Medulla oblongata (tissue), 1 donor: Measurements from ENCODE around the gene BRD9.

Experiments used
- DNase-seq: peaks from one replicate; pipeline ENCODE4 v3.0.0-alpha.2; 2015; ENCODE audit errors: extremely low spot score

BRD9 gene

DNA sequence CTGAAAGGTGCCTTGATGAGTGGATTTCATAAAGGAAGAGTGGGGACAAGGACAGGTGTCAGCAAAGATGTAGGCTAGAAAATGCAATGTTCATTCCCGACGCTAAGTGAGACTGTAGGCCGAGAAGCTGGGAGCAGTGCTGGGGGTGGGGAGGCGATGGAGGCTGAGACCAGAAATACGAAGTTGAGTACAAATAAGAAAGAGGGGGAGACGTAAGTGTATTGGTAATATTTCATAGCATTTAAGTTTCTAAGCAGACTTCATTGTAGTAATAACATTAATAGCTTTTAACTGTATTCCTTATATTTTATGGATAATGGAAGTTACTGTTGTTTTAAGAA is 11.1 kb upstream of the BRD9 start:
- DNase-seq: no peak

DNA sequence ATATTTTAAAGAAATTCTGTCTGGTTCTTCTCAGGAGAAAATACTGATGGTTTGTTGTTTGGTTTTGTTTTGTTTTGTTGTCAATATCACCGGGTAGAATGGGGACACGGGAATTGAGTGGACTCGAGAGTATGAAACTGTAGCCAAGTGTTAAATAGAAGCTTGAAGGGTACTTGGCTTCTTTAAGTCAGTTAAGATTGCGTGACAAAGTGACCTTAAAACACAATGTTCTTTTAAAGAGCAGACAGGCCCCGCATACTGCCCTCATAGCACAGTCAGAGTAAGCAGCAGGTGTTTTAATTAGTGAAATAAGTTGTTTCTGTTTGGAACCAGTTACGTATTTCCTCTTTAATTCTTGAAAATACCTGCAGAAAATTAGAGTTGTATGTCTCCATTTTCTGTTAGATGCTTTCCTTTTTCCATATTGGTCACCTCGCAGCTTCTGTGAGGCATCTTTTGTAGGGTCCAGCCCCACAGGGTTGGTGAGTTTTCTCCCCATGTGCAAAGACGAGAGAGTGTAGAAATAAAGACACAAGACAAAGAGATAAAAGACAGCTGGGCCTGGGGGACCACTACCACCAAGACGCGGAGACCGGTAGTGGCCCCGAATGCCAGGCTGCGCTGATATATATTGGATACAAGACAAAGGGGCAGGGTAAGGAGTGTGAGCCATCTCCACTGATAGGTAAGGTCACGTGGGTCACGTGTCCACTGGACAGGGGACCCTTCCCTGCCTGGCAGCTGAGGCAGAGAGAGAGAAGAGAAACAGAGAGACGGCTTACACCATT is 9.7 kb upstream of the BRD9 start:
- DNase-seq: no peak

DNA sequence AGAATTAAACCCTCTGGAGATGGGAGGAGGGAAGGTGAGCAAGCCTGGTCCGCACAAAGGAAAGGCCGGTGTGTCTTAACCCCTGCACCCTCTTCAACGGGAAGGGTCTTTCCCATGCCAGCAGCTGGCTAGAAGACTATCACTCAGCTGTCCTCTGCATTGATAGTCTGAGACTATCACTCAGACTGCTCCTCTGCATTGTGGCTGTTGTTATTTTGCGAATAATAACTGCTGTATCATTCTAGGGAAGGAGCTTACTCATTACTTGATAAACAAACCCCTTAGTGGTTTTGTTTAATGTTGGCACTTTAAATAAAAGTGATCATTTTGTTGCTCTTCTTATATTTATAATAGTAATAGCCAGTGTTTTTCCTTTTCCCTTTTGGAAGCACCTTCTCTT is 8.2 kb upstream of the BRD9 start:
- no peak for DNase-seq

DNA sequence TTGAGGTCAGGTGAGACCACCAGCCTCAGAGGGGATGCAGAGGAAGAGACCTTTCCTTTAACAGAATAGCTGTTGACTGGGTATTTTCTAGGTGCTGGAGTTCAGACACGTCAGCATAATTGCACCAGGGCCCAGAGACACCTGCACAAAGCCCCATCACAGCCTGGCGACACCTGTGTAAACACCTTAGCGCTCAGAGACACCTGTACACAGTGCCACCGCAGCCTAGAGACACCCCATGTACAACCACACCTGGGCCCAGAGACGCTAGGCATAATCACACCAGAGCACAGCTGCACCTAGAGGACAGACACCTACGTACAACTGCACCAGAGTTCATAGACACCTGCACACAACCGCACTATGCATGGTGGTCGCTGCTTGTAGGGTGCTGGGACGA is 1.1 kb upstream of the BRD9 start:
- no peak for DNase-seq

DNA sequence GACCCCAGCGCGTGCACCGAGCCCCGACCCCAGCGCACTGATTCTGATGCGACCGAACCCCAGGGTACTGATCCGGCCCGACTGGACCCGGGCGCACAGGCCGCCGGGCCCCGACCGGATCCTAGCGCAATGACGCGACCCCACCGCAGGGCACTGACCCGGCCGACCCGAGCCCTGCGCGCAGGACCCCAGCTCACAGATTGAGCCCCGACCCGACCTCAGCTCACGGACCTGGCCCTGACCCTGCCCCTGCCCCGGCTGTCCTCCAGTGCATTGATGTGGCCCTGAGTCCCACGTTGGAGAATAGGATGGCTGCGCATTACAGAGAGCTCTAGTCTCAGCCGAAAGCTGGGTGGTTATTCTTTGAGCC is 521 bp upstream of the BRD9 start:
- no peak for DNase-seq

DNA sequence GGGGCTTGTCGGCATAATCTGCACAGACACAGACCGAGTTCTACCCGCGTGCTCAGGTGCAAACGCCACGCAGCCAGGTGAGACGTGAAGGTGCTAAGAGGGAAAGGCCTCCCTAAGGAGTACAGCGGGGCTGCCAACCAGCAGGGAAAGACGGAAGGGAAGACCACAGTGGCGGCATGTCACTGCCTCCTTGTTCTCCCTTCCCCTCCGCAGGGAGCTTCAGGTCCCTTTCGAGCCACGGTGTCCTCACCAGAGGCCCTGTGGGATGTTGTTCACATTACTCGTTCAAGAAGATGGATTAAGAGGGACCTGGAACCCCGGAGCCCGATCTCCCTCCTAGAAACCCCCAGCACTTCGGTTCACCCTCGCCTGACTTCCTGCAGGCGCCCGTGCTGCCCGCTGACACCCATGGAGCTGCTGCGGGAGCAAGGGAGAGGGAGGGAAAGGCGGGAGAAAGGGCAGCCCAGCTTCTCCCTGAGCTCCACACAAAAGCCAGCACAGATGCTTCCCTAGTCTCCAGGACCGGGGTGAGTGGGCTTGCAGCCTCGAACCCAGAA is 686 bp downstream of the BRD9 start:
- DNase-seq: no peak

- no peak for DNase-seq
These were observed 1.3 kb downstream of the BRD9 start for GRCh38 chr5:891117-891836.

GRCh38 chr5:889075-889710 is 3.4 kb downstream of the BRD9 start:
- no peak for DNase-seq

DNA sequence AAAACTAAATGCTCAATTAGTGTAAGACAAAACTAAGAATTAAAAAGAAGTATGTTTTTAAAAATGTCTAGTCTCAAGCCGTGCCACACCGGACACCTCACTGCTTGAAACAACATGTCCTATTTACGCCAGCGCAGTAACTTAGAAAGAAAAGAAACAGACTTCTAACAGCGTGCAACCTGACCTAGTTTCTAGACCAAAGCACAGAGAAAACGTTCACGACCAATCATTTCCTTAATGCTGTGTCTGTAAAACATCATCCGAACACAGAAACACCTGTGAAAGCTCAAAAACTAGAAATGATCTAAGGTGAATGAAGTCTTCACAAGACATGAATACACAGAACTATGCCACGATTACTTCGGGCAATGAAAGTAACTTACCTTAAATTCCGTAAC is 4.0 kb downstream of the BRD9 start:
- DNase-seq: no peak

GRCh38 chr5:887947-888637 is 4.5 kb downstream of the BRD9 start:
- no peak for DNase-seq

DNA sequence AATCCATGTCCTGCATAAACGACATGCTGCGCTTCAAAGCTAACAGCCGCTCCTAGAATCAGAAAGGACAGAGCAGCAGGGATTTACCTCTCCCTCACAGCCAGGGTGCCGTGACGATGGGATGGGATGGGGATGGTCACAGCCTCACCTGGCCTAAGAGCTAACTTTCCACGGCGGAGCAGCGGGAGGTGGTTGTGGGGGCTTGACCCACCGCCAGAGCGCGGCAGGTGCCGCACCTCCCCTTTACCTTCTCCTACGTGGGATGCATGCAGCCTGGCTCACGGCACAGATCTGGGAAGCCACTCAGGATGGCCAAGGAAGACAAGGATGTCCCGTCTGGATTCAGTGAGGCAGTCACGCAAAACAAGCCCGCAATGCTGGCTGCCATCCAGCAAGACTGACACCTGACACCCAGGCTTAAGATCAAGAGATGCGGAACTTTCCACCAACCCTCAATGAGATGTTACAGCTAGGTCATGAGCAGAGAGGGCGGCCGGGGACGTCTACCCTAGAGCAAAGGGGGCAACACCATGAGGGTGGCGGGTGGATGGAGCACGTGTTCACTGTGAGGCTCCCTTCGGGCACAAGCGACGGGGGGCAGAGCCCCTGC is 5.8 kb downstream of the BRD9 start:
- no peak for DNase-seq

- no peak for DNase-seq
These were observed 6.6 kb downstream of the BRD9 start for GRCh38 chr5:886036-886435.

- DNase-seq: peak; percentile 16
These were observed 7.1 kb downstream of the BRD9 start for GRCh38 chr5:885529-885928.

DNA sequence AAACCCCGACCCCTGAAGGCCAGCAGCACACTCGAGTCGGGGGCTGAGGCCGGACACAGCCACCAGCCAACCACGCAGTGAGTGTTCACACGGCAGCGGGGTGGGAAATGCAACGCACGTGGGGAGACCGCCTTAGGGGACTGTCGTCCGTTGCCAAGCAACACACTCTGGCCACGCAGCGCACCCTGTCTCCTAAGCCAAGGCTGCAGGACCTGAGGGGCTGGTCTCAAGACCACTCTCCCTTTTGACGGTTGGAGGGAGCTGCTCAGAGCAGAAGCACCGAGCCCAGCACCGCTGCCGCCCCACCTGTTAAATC is 7.5 kb downstream of the BRD9 start:
- no peak for DNase-seq

GRCh38 chr5:884345-885126 is 8.1 kb downstream of the BRD9 start:
- DNase-seq: no peak

DNA sequence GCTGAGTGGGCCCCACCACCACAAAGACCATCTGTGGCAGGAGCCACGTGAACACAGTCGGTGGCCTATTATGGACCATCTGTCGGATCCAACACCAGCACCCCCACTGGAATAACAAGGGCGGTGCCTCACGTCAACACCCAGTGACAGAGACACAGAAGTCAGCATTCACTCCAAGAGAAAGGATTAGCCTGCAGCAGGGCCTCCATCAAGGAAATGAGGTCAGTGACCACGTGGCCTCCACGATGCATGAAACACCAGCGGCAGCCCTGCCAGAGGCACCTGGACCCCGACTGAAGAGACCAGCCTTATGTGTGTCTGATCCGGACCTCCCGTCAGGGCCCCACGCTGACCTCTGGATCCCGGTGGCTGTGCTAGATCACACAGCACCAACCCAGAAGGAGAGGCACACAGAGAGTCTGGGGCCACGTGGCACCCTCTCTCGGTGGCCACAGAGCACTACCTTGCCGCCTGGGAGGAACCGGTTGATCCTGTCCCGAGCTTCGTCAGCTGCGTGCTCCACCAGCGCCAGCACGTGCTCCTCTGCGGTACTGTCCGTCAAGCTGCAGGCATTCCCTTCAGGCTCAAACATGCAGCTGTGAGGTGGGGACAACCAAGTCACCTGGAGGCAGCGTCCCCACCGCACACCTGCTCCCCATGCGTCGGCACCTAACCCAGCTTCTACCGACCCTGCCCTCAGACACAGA is 9.0 kb downstream of the BRD9 start:
- peak; percentile 9 for DNase-seq

DNA sequence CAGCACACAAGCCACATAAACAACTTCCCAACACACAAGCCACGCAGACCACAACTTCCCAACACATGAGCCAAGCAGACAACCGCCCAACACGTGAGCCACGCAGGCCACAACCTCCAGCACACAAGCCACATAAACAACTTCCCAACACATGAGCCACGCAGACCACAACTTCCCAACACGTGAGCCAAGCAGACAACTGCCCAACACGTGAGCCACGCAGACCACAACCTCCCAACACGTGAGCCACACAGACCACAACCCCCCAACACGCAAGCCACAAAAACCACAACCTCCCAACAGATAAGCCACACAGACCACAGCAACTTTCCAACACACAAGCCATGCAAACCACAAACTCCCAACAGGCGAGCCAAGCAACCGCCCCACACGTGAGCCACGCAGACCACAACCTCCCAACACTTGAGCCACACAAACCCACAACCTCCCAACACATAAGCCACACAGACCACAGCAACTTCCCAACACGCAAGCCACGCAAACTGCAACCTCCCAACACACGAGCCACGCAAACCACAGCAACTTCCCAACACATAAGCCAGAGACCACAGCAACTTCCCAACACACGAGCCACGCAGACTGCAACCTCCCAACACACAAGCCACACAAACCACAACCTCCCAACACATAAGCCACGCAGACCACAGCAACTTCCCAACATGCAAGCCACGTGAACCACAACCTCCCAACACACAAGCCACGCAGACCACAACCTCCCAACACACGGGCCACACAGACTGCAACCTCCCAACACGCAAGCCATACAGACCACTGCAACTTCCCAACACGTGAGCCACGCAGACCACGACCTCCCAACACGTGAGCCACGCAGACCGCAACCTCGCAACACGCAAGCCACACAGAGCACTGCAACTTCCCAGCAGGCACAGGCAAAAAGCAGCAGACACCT is 10.1 kb downstream of the BRD9 start:
- DNase-seq: no peak

DNA sequence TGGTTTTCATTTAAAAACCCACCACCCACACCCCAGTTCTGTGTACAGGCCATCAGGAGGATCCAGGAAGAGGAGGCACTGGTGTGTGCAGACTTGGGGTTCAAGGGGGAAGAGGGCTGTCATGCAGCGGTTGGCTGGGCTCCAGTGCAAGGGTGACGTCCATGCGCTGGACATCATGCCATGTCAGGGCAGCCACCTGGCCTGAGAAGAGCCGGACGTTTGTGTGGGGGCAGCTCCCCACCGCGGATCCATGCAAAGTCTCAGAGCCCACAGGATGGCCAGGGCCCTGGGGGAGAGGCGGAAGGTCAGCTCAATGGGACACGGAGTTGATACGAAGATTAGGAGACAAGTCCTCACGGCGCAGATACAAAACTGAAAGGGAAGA is 11.1 kb downstream of the BRD9 start:
- no peak for DNase-seq

DNA sequence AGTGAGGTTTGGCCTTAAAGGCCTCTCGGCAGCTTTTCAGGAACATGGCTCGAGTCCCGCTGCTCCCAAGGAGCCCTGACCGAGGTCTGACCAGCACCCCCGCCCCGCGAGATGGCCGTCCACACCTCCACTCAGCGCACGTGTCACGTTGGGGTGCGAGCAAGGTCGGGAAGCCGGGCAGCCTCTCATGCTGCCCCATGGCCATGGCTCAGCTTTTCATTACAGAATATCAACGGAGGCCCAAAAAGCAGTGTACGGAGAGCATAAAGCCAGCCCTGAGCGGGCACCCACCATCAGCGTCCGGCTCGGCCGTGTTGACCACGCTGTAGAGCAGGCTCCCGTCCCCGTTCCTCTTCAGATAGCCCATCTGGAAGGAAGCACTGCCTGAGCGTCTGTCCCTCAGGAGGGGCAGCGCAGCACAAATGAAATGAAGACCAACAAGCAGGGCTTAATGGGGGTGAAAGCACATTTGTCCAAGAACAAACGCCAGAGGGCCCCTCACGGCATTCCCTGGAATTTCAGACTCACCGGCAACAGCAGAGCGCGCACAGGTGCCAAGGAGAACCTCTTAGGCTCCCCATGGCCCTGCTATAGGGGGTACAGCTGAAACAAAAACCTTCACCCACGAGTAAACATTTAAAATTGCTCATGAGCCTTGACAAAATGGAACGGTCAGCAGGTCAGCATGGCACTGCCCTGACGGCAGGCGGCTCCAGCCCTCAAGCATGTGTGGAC is 11.6 kb downstream of the BRD9 start:
- no peak for DNase-seq
